Lung microvascular endothelial cell (primary cell): ENCODE measurements around the gene EIF1. TPM values are rescaled to one million over a fixed set of nuclear protein-coding genes. Genes with fewer than 3 reads are reported as not detected.
A peak's percentile ranks its signal among the peaks of the same experiment; 100 is the strongest.
"Not testable (repeated sequence)": the region's sequence is repeated elsewhere in the genome, so short reads cannot be mapped to it uniquely, and the experiment has no call there.

Experiments used
- DNase-seq, 2 donors: peaks; one replicate each; pipeline versions ENCODE4 v3.0.0 to v3.0.0-alpha.2; 2010; ENCODE audit warnings: low read depth in 2 of 2
- total RNA-seq: library from RNA; depleted of rRNA; stranded (reverse); fragments of >200 nt; gene quantifications from 2 replicates; pipeline ENCODE4 v1.2.1, GENCODE V29; 2014

The EIF1 gene
- total RNA-seq, 1 donor from 2014 or later: 82.5 TPM

- peak; percentile 12 to 69 for DNase-seq
Observed at GRCh38 chr17:41697122-41697962, 8.7 kb downstream of the EIF1 start.

DNA sequence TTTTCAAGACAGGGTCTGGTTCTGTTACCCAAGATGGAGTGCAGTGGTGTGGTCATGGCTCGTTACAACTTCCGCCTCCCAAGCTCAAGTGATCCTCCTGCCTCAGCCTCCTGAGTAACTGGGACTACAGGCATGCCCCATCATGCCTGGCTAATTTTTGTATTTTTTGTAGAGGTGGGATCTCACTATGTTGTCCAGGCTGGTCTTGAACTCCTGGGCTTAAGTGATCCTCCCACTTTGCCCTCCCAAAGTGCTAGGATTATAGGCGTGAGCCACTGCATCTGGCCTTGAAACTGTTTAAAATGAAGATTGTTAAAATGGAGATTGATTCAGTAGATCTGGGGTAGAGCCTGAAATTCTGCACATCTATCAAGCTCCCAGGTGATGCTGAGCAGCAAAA is 12.2 kb downstream of the EIF1 start:
- not testable (repeated sequence) for DNase-seq

DNA sequence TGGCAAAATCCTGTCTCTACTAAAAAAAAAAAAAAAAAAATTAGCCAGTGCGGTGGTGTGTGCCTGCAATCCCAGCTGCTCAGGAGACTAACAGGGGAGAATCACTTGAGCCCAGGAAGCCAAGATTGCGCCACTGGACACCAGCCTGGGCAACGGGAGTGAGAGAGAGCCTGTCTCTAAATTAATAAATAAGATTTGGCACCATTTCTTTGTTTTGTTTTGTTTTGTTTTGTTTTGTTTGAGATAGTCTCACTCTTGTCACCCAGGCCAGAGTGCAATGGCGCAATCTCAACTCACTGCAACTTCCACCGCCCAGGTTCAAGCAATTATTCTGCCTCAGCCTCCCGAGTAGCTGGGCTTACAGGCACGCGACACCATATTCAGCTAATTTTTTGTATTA is 14.0 kb downstream of the EIF1 start:
- no peak for DNase-seq

GRCh38 chr17:41705271-41705991 is 16.7 kb downstream of the EIF1 start:
- peak in 1 of 2 donors; percentile 66 for DNase-seq

GRCh38 chr17:41707803-41708669 is 19.4 kb downstream of the EIF1 start:
- DNase-seq: no peak

DNA sequence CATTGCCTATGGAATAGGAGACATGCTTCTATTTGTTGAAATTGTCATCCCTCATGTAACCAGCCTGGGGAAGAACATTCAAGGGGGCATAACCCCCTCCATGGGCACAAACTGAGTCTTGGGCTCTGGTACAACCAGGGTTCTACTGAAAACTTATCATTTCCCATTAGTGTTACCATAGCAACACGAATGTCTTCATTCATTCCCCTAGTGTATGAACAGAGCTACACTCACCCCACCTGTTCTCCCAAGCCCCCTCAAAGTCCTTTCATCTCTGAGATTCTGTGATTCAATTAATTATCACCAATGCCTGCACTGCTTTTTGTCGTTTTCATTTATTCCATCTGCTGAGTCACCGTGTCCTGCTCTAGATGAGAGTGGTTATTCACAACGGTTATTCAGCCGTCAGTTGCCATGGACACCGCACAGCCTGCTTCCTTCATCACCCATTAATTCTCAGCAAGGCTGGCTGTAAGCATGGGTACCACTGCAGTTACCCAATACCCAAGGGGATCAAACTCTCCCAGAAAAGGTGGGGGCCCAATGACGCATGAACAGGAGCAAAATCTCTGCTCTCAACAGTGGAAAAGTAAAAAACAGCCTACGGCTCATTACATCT is 21.9 kb downstream of the EIF1 start:
- DNase-seq: peak; percentile 59 to 84

DNA sequence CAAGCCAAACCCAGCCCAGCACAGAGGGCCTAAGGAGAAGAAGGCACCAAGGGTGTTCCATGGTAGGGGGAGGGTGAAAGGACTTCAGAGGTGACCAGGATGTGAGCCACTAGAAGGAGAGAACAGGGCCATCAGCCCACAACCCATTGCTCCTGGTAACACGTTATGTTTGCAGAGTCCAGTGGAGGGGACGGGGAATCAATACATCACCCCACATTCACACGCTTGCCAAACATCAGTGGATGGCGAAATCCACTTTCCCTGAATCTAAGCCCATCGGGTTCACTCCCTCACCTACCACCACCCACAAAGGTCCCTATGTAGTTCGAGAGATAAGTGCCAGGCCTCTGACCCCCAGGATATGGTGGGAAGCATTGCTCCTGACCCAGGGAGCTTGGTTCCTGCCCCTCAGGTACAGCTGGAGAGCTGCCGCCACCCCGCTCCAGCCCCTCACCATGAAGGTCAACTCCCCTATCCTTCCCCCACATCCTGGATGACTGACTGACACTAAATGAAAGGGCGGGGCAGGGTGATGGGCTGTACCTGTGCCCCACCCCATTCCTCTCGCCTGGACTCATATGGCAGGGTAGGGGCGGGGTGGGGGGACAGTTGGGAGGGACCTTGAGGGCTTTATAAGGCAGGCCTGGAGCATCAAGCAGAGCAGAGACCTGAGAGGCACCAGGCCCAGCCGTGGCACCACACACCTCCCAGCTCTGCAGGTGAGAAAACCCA is 23.1 kb downstream of the EIF1 start, which contains the start of gene GAST:
TSS of gene GAST (plus strand) at position 663 of the 732 bp plus-strand sequence. CDS start 3,106 bp downstream, outside the sequence.
- DNase-seq: no peak

DNA sequence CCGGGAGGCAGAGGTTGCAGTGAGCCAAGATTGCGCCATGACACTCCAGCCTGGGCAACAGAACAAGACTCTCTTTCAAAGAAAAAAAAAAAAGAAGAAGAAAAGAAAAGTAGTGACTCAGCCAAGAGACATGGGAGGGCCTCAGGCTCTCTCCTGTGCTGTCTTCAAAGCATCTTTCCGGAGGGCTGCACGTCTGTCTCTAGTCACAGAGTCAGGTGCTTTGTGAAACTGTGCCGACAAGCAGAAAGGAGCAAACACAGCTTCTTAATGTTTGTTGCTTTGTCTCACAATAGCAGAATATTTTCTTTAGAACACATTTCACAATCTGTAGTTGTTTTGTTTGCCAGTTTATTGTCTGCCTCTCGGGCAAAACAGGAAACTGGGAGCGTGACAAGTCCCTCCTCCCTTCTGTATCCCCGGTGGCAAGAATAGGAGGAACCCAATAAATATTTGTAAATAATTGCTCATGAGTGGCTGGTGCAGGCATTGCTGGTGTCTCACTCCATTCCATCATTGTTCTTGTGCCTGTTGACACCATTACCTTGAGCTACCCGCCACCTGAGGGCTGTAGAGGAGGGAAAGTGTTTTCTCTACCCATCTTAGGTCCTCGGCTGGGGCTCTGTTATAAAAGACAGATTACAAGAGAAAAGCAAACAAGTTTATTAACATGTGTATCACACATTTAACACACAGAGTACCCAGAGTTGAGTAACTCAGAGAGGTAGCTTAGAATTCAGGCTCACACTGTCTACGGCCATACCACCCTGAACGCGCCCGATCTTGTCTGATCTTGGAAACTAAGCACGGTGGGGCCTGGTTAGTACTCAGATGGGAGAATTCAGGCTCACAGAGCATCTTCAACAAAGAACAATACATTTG is 29.0 kb downstream of the EIF1 start:
- DNase-seq: no peak

- DNase-seq: no peak
Observed at GRCh38 chr17:41718287-41718645, 29.6 kb downstream of the EIF1 start.

- DNase-seq: no peak
Observed at GRCh38 chr17:41722231-41722630, 33.5 kb downstream of the EIF1 start.

- no peak for DNase-seq
Observed at GRCh38 chr17:41723801-41724475, 35.3 kb downstream of the EIF1 start.

GRCh38 chr17:41724476-41725050 is 35.9 kb downstream of the EIF1 start:
- DNase-seq: no peak

- DNase-seq: no peak
Observed at GRCh38 chr17:41725134-41725533, 36.4 kb downstream of the EIF1 start.

DNA sequence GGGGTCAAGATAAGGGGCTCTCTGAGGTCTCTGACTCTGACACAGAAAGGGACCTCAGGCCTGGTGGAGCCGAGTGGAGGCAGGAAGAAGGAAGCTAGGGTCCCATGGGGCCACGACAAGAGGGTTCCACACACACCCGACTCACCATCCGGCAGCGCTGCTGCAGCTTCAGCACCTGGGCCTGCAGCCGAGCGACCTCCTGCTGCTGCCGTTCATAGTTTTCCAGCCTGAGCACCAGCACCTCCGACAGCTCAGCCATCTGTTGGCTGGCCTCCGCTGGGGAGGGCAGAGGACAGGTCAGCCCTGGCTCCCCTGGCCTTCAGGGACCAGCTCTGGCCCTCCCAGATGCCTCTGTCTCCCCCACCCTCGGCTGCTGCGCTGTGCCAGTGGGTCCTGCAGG is 39.4 kb downstream of the EIF1 start:
- DNase-seq: no peak

DNA sequence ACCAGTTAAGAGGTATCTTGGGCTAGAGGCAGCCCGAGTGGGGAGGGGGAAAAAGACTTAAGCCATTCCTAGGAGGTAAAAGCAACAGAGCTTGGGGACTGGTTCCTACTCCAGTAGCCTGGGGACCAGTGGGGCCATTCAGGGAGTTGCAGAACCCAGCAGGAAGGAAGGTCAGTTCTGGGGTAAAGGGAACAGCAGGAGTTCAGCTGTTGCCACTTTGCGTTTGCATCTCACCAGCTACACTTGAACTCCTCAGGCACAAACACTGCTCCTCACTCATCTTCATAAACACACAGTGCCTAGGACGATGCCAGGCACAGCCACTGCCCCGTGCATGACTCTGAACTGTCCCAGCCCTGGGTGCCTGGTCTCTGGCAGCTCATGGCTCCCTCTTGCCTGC is 41.8 kb downstream of the EIF1 start:
- DNase-seq: no peak

DNA sequence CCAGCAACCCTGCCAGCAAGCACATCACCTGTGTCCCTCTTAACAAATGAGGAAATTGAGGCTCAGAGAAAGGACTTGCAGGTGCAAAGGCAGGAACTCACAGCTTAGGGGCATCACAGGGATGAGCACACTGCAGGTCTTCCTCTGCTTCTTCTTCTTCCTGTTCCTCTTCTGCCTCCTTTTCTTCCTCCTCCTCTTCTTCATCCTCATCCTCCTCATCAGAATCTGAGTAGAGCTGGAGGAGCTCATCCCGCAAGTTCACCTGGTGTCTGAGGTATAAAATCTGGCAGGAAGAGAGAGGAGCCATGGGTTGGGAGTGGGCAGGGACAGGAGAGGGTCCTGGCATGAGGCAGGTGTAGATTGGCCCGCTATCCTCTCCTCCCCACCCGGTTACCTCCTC is 43.2 kb downstream of the EIF1 start:
- DNase-seq: no peak

GRCh38 chr17:41733348-41734138 is 44.9 kb downstream of the EIF1 start:
- no peak for DNase-seq
